Calu3 (cell line): ENCODE results near the gene FOXP4. TPM values are rescaled to one million over a fixed set of nuclear protein-coding genes. Genes with fewer than 3 reads are reported as not detected.

Experiments used
- BruUV-seq: library from RNA; stranded (reverse); fragments of 400-500 nt; replicated peaks from 2 replicates; lab custom pipeline; 2021; lab: Mats Ljungman, UMichigan
- CTCF ChIA-PET: fragments of 300-600 bp; sonication (Branson Sonifier 250); formaldehyde crosslinking; loops from one replicate; lab custom pipeline; 2022; ENCODE audit warnings: antibody characterized with exemption; lab: Charles Lee
- DNase-seq: peaks from one replicate; pipeline ENCODE4 v3.0.0; 2022
- H3K27ac Mint-ChIP-seq: one replicate; pipeline ENCODE4 v1.8.0; 2022; ENCODE audit warnings: mixed read lengths; ENCODE audit not compliant: unreplicated experiment
- H3K27me3 Mint-ChIP-seq: one replicate; pipeline ENCODE4 v1.8.0; 2022; ENCODE audit warnings: mixed read lengths; ENCODE audit not compliant: unreplicated experiment
- H3K36me3 Mint-ChIP-seq: one replicate; pipeline ENCODE4 v1.8.0; 2022; ENCODE audit warnings: mild to moderate bottlenecking, moderate library complexity, mixed read lengths; ENCODE audit not compliant: insufficient read depth, unreplicated experiment
- H3K4me1 Mint-ChIP-seq: one replicate; pipeline ENCODE4 v1.8.0; 2022; ENCODE audit warnings: mild to moderate bottlenecking, low read depth, mixed read lengths; ENCODE audit not compliant: unreplicated experiment
- H3K4me3 Mint-ChIP-seq: one replicate; pipeline ENCODE4 v1.8.0; 2022; ENCODE audit warnings: mild to moderate bottlenecking, low read depth, moderate library complexity, mixed read lengths; ENCODE audit not compliant: unreplicated experiment
- H3K9me3 Mint-ChIP-seq: one replicate; pipeline ENCODE4 v1.8.0; 2022; ENCODE audit warnings: low read depth, mixed read lengths; ENCODE audit not compliant: unreplicated experiment
- intact Hi-C: fragments of 100-400 bp; cut with micrococcal nuclease; formaldehyde crosslinking; loops from one replicate; pipeline ENCODE4 v1.10.0; 2022; ENCODE audit not compliant: unreplicated experiment
- total RNA-seq: library from RNA; stranded (reverse); gene quantifications from 2 replicates; pipeline ENCODE4 v1.2.3, GENCODE V29; 2022
- TF ChIP-seq, protein P1 (sequence below): fragments of 200-600 bp; IDR thresholded peaks from one replicate; pipeline ENCODE4 v1.8.0; 2022; ENCODE audit warnings: antibody characterized with exemption; ENCODE audit not compliant: unreplicated experiment

The FOXP4 gene
- total RNA-seq, 1 experiment from 2014 or later = 47.8 TPM

- CTCF ChIA-PET = interaction anchor here (1.0 kb wide), 1 partner anchor 15 kb away, joined by 3 read pairs; no protein-coding TSS in a partner anchor
- DNase-seq = no peak
- BruUV-seq = no TSS peak
- peaks cover 36% of the 10 kb centered on the region for H3K36me3 Mint-ChIP-seq
- H3K4me3 Mint-ChIP-seq = no peak overlapping the region
- intact Hi-C loops = no loop called here
- H3K4me1 Mint-ChIP-seq = no peaks in the 10 kb centered on the region
- TF ChIP-seq, protein P1, sequence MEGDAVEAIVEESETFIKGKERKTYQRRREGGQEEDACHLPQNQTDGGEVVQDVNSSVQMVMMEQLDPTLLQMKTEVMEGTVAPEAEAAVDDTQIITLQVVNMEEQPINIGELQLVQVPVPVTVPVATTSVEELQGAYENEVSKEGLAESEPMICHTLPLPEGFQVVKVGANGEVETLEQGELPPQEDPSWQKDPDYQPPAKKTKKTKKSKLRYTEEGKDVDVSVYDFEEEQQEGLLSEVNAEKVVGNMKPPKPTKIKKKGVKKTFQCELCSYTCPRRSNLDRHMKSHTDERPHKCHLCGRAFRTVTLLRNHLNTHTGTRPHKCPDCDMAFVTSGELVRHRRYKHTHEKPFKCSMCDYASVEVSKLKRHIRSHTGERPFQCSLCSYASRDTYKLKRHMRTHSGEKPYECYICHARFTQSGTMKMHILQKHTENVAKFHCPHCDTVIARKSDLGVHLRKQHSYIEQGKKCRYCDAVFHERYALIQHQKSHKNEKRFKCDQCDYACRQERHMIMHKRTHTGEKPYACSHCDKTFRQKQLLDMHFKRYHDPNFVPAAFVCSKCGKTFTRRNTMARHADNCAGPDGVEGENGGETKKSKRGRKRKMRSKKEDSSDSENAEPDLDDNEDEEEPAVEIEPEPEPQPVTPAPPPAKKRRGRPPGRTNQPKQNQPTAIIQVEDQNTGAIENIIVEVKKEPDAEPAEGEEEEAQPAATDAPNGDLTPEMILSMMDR = no peak
- H3K9me3 Mint-ChIP-seq = no peaks in the 10 kb centered on the region
- H3K27me3 Mint-ChIP-seq = no peaks in the 10 kb centered on the region
- H3K27ac Mint-ChIP-seq = no peak overlapping the region
Measured at GRCh38 chr6:41594766-41595165, 48.6 kb downstream of the FOXP4 start.

DNA sequence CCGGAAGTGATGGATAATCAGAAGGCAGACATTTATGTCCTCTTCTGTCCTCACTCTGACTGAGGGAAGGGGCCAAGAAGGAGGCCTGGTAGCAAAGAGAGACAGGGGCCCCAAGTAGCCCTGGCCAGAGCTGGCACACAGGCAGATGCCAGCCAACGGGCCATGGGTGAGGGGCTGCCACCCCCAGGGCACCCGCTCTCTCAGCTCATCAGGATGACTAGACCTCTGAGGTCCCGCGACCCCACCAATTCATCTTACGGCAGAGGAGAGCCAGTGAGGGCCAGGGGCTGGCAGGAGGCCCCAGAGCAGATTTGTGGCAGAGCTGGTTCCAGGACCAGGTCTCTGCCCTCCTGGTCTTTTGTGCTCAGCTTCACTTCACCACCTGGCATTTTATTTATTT, 49.0 kb downstream of the FOXP4 start:
- H3K4me1 Mint-ChIP-seq = no peaks in the 10 kb centered on the region
- H3K9me3 Mint-ChIP-seq = no peaks in the 10 kb centered on the region
- H3K27me3 Mint-ChIP-seq = no peaks in the 10 kb centered on the region
- BruUV-seq = no TSS peak
- CTCF ChIA-PET = interaction anchor here (1.0 kb wide), 1 partner anchor 16 kb away, joined by 3 read pairs; no protein-coding TSS in a partner anchor
- TF ChIP-seq, protein P1 = no peak
- H3K27ac Mint-ChIP-seq = no peak overlapping the region
- no peak for DNase-seq
- intact Hi-C loops = no loop called here
- H3K4me3 Mint-ChIP-seq = no peak overlapping the region
- H3K36me3 Mint-ChIP-seq = peaks cover 36% of the 10 kb centered on the region

GRCh38 chr6:41596096-41596685, 50.0 kb downstream of the FOXP4 start:
- Mint-ChIP-seq H3K4me1 (no peaks in the 10 kb centered on the region), H3K36me3 (peaks cover 44% of the 10 kb centered on the region), H3K4me3 (no peak overlapping the region), H3K9me3 (no peaks in the 10 kb centered on the region), H3K27me3 (no peaks in the 10 kb centered on the region), H3K27ac (no peak overlapping the region)
- TF ChIP-seq, protein P1 = no peak
- BruUV-seq = no TSS peak
- intact Hi-C loops = no loop called here
- CTCF ChIA-PET = no interaction called here
- no peak for DNase-seq

DNA sequence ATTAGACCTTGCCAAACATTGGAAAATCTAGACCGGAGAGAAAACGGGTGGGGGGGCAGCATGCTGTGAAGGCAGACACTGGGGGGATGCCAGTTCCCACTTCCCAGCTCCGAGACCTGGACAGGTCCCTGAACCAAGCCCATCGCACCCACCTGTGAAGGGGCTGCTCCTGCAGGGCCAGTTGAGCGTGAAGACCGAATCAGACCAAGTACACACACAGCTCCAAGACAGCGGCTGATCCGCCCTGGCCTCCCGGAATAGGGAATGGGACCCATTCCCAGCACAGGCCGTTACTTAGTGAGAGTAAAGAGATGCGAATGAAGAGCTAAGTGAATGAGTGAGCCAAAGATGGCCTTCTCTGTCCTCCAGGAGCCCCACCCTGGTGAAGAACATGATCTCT, 50.6 kb downstream of the FOXP4 start:
- CTCF ChIA-PET = no interaction called here
- H3K4me1 Mint-ChIP-seq = no peaks in the 10 kb centered on the region
- TF ChIP-seq, protein P1 = no peak
- no peak overlapping the region for H3K27ac Mint-ChIP-seq
- H3K36me3 Mint-ChIP-seq = peaks cover 50% of the 10 kb centered on the region
- intact Hi-C loops = no loop called here
- H3K9me3 Mint-ChIP-seq = no peaks in the 10 kb centered on the region
- no peak overlapping the region for H3K4me3 Mint-ChIP-seq
- H3K27me3 Mint-ChIP-seq = no peaks in the 10 kb centered on the region
- no TSS peak for BruUV-seq
- no peak for DNase-seq
